ENCODE results near the gene KAZN. TPM values are rescaled to one million over a fixed set of nuclear protein-coding genes. Genes with fewer than 3 reads are reported as not detected.

KAZN gene
- total and polyA plus RNA-seq, 11 donors: 0.65 to 6.5 (median 2.3) TPM

DNA sequence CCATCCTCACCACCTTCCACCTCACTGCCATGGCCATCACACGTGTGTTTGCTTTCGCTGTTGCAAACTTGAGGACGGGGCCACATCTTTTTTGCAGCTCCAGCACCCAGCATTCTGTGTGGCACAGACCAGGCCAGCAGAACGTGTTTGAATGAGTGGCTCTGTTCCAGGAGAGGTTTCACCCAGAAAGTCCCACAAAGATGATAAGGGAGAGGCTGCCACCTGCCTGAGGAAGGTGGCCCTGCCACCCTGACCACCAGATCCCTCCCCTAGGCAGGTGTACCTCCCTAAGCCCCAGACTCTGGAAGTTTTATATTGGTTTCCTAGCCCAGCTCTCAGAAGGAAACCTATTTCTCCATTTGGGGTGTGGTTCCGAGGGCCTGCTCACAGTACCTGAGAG is 252.1 kb downstream of the KAZN start:
- Histone ChIP-seq H3K27ac (no peak overlapping the region), H3K4me3 (no peak overlapping the region), H3K4me1 (no peaks in the 10 kb centered on the region), H3K27me3 (peaks cover 0 to 21% (median 0%) of the 10 kb centered on the region in 9 donors), H3K36me3 (no peaks in the 10 kb centered on the region), H3K9me3 (no peaks in the 10 kb centered on the region)
- TF ChIP-seq POLR2A (IDR thresholded peaks at IDR 0.05): no peak
- TF ChIP-seq, protein P1, sequence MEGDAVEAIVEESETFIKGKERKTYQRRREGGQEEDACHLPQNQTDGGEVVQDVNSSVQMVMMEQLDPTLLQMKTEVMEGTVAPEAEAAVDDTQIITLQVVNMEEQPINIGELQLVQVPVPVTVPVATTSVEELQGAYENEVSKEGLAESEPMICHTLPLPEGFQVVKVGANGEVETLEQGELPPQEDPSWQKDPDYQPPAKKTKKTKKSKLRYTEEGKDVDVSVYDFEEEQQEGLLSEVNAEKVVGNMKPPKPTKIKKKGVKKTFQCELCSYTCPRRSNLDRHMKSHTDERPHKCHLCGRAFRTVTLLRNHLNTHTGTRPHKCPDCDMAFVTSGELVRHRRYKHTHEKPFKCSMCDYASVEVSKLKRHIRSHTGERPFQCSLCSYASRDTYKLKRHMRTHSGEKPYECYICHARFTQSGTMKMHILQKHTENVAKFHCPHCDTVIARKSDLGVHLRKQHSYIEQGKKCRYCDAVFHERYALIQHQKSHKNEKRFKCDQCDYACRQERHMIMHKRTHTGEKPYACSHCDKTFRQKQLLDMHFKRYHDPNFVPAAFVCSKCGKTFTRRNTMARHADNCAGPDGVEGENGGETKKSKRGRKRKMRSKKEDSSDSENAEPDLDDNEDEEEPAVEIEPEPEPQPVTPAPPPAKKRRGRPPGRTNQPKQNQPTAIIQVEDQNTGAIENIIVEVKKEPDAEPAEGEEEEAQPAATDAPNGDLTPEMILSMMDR (IDR thresholded peaks at IDR 0.05): no peak
- no peak for DNase-seq
- WGBS, 4 donors: 65 to 75% (median 70%) methylated on average over 5 of the region's 5 CpGs
- ATAC-seq: no peak
- intact Hi-C loops (cut with DNase I): no loop called here

DNA sequence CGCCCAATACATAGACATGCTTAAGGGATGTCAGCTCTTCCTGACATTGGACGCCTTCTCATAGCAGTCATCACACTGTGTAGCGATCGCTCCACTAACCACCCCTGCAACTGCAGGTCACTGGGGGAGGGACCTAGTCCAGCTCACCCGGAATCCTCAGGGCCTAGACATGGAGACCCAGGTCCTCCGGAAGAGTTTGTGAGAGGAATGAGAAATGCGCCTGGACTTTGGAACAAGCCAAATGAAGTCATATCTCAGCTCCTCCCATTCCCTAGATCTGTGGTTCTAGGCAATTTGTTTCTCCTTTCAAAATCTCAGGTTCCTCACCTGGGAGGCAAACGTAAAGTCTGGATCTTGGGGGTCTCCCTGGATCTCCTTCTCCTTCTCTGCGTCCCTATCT is 253.3 kb downstream of the KAZN start:
- TF ChIP-seq, protein P1 (IDR thresholded peaks at IDR 0.05): no peak
- TF ChIP-seq POLR2A (IDR thresholded peaks at IDR 0.05): no peak
- H3K4me1 ChIP-seq: no peaks in the 10 kb centered on the region
- H3K9me3 ChIP-seq: no peaks in the 10 kb centered on the region
- H3K4me3 ChIP-seq: no peak overlapping the region
- ATAC-seq (no peak), DNase-seq (no peak)
- intact Hi-C loops (cut with DNase I): no loop called here
- H3K27me3 ChIP-seq: peaks cover 0 to 23% (median 0%) of the 10 kb centered on the region in 9 donors
- 84 to 89% (median 88%) methylated on average over 8 to 9 of the region's 9 CpGs for WGBS, 4 donors
- H3K27ac ChIP-seq: no peak overlapping the region
- H3K36me3 ChIP-seq: no peaks in the 10 kb centered on the region

DNA sequence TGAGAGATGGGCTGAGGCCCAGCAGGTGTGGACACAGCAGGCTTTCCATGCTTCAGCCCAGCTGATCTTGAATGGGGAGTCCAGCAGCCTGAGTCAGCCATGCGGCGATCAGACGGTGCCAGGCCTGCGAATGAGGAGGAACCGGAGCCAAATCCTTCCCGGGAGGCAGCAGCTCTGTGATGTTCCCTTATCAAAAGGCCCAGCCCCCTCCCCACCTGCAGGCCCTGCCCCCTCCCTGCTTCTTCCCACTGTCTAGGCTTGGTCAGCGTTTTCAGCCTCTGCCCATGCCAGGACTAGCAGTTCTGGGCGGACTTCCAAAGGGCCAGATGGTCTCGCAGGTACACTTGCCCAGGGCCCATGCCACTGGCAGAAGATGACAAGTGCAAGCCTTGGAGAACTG is 253.8 kb downstream of the KAZN start:
- H3K27ac ChIP-seq: no peak overlapping the region
- no peak for ATAC-seq
- peaks cover 0 to 23% (median 0%) of the 10 kb centered on the region in 9 donors for H3K27me3 ChIP-seq
- intact Hi-C loops (cut with DNase I): no loop called here
- TF ChIP-seq POLR2A (IDR thresholded peaks at IDR 0.05): no peak
- TF ChIP-seq, protein P1 (IDR thresholded peaks at IDR 0.05): no peak
- DNase-seq: no peak
- no peak overlapping the region for H3K4me3 ChIP-seq
- H3K9me3 ChIP-seq: no peaks in the 10 kb centered on the region
- WGBS, 4 donors: 56 to 73% (median 69%) methylated on average over 4 to 9 of the region's 9 CpGs
- no peaks in the 10 kb centered on the region for H3K4me1 ChIP-seq
- H3K36me3 ChIP-seq: no peaks in the 10 kb centered on the region

DNA sequence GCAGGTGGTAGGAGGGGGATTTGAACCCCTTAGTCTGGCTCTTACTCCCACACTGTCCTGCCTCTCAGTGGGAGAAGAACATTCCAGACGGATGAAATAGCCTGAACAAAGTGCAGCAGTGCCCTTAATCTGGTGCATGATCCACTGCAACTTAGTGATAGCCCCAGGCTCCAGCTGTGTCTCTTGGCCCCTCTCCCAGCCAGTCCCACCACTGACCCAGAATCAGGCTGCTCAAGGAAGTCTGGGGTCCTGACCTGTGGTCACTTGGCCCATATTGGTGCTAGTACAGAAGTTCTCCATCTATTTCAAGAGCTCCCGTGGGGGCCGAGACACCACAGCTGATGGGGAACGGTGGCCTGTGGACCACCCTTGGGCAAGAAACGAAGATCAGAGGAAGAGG is 255.0 kb downstream of the KAZN start:
- intact Hi-C loops (cut with DNase I): no loop called here
- Histone ChIP-seq H3K4me1 (no peaks in the 10 kb centered on the region), H3K27me3 (peaks cover 0 to 16% (median 0%) of the 10 kb centered on the region in 9 donors), H3K9me3 (no peaks in the 10 kb centered on the region), H3K27ac (no peak overlapping the region), H3K36me3 (no peaks in the 10 kb centered on the region), H3K4me3 (no peak overlapping the region)
- WGBS, 4 donors: 56 to 75% (median 67%) methylated on average over 5 of the region's 5 CpGs
- no peak for TF ChIP-seq POLR2A (IDR thresholded peaks at IDR 0.05)
- TF ChIP-seq, protein P1 (IDR thresholded peaks at IDR 0.05): no peak
- DNase-seq (no peak), ATAC-seq (no peak)
